GM12872 (cell line): ENCODE measurements around the gene PPIB.

Source experiments
- TF ChIP-seq, protein P1 (sequence below): IDR thresholded peaks from 3 replicates; pipeline ENCODE4 v1.5.1; 2011; ENCODE audit warnings: low read depth, mild to moderate bottlenecking, low read length, moderate library complexity; ENCODE audit not compliant: insufficient read depth

The PPIB gene

GRCh38 chr15:64164436-64164835, 1.6 kb upstream of the PPIB start:
- TF ChIP-seq, protein P1, sequence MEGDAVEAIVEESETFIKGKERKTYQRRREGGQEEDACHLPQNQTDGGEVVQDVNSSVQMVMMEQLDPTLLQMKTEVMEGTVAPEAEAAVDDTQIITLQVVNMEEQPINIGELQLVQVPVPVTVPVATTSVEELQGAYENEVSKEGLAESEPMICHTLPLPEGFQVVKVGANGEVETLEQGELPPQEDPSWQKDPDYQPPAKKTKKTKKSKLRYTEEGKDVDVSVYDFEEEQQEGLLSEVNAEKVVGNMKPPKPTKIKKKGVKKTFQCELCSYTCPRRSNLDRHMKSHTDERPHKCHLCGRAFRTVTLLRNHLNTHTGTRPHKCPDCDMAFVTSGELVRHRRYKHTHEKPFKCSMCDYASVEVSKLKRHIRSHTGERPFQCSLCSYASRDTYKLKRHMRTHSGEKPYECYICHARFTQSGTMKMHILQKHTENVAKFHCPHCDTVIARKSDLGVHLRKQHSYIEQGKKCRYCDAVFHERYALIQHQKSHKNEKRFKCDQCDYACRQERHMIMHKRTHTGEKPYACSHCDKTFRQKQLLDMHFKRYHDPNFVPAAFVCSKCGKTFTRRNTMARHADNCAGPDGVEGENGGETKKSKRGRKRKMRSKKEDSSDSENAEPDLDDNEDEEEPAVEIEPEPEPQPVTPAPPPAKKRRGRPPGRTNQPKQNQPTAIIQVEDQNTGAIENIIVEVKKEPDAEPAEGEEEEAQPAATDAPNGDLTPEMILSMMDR, result no peak

GRCh38 chr15:64163659-64164362, 989 bp upstream of the PPIB start:
- TF ChIP-seq, protein P1, result no peak

- TF ChIP-seq, protein P1, result no peak
Observed at GRCh38 chr15:64162478-64162868, 349 bp downstream of the PPIB start.

DNA sequence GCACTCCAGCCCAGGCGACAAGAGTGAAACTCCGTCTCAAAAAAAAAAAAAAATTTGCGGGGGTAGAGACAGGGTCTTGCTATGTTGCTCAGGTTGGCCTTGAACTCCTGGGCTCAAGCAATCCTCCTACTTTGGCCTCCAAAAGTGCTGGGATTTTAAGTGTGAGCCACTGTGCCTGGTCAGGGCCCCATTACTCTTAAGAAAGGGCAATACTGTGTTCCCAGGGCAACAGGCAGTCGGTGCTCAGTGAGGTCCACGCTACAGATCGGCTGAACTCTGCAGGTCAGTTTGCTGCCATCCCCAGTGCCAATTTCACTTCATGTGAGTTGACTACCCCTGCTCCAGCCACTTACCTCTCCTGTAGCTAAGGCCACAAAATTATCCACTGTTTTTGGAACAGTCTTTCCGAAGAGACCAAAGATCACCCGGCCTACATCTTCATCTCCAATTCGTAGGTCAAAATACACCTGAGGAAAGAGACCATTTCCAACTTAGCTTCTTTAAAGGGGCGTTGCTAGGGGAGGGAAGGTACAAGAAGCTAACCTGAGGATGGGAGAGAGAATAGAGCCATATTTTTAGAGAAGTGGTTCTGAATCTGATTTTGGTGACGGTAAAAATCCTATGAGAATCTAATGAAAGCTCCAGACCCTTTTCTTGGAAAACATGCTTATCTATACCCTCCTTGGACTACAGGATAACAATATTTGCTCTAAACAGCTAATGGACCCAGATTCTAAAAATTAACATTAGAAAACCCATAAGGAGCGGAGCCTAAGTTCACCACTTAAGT, 939 bp downstream of the PPIB start:
- TF ChIP-seq, protein P1, result no peak

DNA sequence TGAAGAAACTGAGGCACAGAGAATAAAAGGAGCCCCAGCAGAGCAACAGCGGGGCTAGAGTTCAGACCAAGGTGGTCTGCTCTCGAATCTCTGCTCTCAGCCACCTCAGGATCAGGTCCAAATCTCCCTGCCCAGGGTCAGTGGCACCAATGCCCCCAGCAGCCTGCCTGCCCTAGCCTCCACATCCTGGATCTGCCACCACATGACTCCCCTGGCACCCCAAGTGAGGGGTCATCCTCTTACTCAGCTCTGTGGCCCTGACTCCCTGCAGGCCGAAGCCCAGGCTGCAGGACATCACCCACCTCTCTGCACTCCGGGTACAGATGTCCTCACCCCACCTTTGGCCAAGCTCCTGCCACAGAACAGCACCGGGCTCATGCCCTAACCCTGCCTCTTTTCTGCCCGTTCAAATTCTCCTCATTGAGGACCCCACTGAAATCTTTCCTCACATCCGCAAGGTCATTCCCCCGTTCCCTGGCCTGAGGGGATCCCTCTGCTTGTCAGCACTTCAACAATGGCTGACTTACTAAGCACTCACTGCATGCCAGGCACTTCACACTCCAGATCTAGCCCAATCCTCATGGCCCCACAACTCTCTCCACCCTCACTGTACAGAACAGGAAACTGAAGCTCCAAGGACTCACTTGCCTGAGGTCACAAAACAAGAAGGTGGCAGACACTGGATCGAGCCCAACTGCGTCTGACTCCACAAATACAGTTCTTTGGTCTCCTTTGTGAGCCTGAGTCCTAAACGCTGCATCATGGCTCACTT, 4.3 kb downstream of the PPIB start:
- TF ChIP-seq, protein P1, result no peak

DNA sequence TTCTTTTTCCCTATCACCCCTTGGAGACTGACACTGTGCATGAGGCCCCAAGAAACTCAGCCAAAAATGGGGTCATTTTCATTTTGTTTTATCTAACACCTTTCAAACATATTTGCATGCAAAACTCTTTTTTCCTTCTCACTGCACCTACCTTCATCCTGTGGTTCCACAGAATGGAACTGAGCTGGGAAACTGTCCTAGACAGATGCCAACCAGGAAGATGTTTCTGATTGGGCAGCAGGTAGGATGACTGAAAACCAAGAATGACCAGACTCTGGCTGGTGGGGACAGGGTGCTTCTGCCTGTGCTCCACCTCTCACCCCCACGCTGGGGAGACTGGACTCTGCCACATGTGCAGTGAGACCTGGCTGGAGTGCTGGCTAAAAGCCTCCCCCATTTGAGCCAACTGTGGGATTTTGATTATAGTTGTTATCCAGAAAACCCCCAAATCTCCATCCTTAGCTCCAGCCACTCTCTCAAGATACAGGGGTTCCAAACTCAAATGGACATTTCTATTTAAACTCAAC, 5.2 kb downstream of the PPIB start:
- TF ChIP-seq, protein P1, result no peak
